T-helper 1 cell (primary cell): Measurements from ENCODE around the gene RYR2.

Experiments
- DNase-seq, 5 donors: peaks; one replicate each; pipeline ENCODE4 v3.0.0-alpha.2; 2012 to 2020

The RYR2 gene

GRCh38 chr1:237033061-237033460 lies 8.9 kb upstream of the RYR2 start:
- no peak for DNase-seq

- no peak for DNase-seq
These were observed 8.2 kb upstream of the RYR2 start for GRCh38 chr1:237033804-237034203.

GRCh38 chr1:237035759-237036158 lies 6.2 kb upstream of the RYR2 start:
- no peak for DNase-seq

GRCh38 chr1:237038211-237038610 lies 3.8 kb upstream of the RYR2 start:
- DNase-seq: no peak

GRCh38 chr1:237040823-237041222 lies 1.2 kb upstream of the RYR2 start:
- DNase-seq: no peak

GRCh38 chr1:237041461-237041794 lies 556 bp upstream of the RYR2 start:
- no peak for DNase-seq

GRCh38 chr1:237042526-237042891 lies 525 bp downstream of the RYR2 start:
- DNase-seq: no peak

- no peak for DNase-seq
These were observed 1.1 kb downstream of the RYR2 start for GRCh38 chr1:237042892-237043576.

- no peak for DNase-seq
These were observed 2.1 kb downstream of the RYR2 start for GRCh38 chr1:237043846-237044636.

- no peak for DNase-seq
These were observed 3.5 kb downstream of the RYR2 start for GRCh38 chr1:237045278-237046016.

- DNase-seq: no peak
These were observed 6.8 kb downstream of the RYR2 start for GRCh38 chr1:237048803-237049202.

GRCh38 chr1:237050185-237050584 lies 8.2 kb downstream of the RYR2 start:
- DNase-seq: no peak

GRCh38 chr1:237050915-237051314 lies 8.9 kb downstream of the RYR2 start:
- DNase-seq: no peak

- DNase-seq: no peak
These were observed 12.3 kb downstream of the RYR2 start for GRCh38 chr1:237054313-237054712.

- no peak for DNase-seq
These were observed 16.5 kb downstream of the RYR2 start for GRCh38 chr1:237058470-237058869.

- no peak for DNase-seq
These were observed 17.3 kb downstream of the RYR2 start for GRCh38 chr1:237059244-237059643.

GRCh38 chr1:237062976-237063375 lies 21.0 kb downstream of the RYR2 start:
- DNase-seq: no peak

GRCh38 chr1:237065903-237066302 lies 23.9 kb downstream of the RYR2 start:
- no peak for DNase-seq

- DNase-seq: no peak
These were observed 28.5 kb downstream of the RYR2 start for GRCh38 chr1:237070519-237070918.

- no peak for DNase-seq
These were observed 29.8 kb downstream of the RYR2 start for GRCh38 chr1:237071641-237072420.

- DNase-seq: no peak
These were observed 32.6 kb downstream of the RYR2 start for GRCh38 chr1:237074371-237075117.

- no peak for DNase-seq
These were observed 42.5 kb downstream of the RYR2 start for GRCh38 chr1:237084341-237085077.
